Mesenteric fat pad (tissue), 1 donor: ENCODE results near the gene SLC29A1. TPM values are rescaled to one million over a fixed set of nuclear protein-coding genes. Genes with fewer than 3 reads are reported as not detected.
"Not testable (repeated sequence)": the region's sequence is repeated elsewhere in the genome, so short reads cannot be mapped to it uniquely, and the experiment has no call there.

Experiments used
- DNase-seq: peaks from one replicate; pipeline ENCODE4 v3.0.0-alpha.2; 2020; ENCODE audit warnings: low spot score
- total RNA-seq: library from RNA; stranded (reverse); fragmentation: NEBNext Ultra II Directional; extraction: Animal tissue kit (Norgen Biotek cat#: 25700); gene quantifications from one replicate; pipeline ENCODE4 v1.2.1, GENCODE V29; 2021
- donor health status: DM: yes; HTN: yes; CAD: no.

Gene SLC29A1
- total RNA-seq, 1 donor from 2014 or later: 205 TPM

DNA sequence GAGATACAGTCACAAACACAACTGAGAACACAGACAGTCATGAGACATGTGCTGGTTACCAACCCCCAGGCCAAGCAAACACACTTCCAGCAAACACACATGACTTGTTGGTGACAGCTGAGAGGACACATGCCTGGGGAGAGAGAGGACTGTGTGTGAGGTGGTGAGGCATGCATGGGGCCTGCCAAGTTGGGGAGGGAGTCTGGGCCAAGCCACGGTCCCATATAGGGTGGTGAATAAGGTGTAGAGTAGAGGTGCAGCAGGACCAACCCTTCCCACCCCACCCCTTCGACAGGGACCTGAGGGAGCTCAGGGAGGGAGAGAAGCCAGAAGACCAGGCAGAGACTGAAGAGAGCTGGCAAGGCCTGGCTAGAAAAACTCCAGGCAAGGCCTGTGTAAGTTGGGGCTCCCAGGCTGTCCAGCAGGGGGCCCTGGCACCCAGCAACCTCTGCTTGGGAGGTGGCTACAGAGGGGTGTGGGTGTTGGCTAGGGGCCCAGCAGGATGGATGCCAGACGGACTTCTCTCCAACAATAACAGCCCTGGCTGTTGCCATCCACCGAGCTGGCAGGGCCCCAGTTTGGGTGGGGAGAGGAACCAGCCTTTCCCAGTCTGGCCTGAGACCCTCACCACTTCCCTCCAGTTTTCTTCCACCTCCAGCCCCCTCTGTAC is 2.0 kb upstream of the SLC29A1 start:
- peak; percentile 96 for DNase-seq

DNA sequence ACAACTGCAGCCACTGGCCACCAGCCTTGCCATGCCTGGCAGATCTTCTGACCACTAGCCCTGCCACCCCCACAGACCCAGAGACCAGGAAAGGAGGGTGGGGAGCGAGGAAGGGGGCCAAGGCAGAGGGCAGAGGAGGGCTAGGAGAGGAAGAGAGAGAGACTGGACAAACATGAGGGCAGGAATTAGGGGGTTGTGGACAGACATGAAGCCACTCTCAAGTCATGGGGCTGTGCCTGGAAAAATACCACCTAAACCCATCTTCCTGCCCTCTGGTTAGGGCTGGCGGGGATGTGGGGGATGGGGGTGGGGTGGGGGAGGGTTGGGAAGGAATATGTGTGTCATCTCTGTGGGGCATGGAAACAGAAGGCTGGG is 1.4 kb upstream of the SLC29A1 start:
- no peak for DNase-seq

DNA sequence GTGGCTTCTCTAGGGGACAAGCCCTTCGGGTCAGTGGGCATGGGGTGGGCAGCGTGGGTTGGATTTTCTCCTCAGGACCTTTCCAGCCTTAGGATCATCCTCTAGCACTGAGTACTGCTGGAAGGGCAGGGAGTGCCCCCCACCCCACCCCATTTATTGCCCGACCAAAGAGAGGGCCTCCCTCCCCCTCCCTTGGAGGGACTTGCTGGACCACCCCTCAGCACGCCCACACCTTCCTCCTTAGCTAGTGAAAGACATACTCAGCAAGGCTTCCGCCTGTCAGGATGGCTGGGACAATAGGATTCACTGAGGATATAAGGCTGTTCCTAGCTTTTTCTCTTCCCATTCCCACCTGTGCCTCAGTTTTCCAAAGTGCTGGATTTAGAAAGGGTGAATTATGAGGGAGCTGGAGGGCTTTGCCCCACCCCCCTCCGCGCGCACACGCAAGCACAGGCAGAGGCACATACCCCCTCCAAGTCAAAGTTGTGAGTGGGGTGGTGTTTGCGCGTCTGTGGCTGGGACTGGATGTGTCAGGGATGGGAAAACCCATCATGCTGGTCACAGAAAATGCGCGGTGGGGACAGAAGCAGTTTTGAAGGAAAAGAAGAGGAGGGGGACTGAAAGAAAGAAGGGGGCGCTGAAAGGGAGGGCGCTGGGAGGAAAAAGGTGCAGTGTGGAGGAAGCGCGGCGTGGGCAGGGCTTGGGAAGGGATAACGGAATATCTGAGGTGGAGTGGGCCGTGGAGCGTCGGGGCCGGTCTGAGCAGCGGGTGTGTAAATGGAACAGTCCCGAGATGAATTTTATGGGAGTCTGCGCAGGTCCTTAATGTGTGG is 693 bp upstream of the SLC29A1 start:
- no peak for DNase-seq

DNA sequence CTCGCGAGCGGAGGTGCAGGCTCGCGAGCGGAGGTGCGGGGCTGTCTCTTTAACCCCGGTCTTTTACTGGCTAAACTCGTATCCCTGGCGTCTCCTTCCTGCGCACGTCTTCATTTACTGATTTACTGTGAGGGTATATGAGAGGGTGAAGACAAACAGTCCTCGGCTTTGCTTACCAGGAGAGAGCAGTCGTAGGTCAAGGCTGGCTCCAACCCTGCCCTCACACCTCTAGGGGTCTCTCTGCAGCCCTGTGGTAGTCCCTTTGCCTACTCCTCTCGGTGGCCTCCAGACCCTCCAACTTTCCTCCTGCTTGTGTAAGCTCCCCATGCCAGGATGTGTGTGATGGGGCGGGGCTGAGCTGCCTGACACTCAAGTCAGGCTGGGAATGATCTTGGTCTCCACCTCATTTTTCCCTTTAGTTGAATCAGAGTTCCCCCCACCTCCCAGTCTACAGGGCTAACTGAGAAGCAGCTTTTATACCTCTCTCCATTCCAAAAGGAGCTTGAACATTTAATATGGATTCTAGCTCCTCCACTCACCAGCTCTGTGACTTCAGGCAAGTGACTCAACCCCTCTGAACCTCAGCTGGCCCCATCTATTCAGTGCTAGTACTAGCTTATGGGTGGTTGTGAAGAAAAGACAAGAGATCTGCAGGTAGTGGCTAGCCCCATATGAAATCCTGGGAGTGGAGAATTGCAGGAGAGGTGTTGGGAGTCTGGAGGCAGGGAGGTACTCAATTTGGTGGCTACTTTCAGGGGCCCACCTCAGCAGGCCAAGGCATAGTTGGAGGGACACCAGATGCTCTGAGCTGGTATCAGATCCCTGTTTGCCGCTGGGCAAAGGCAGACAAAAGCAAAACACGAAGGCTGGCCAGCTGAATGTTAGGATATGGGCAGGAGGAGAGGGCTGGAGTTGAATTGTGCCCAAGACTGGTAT is 902 bp downstream of the SLC29A1 start:
- DNase-seq: no peak

DNA sequence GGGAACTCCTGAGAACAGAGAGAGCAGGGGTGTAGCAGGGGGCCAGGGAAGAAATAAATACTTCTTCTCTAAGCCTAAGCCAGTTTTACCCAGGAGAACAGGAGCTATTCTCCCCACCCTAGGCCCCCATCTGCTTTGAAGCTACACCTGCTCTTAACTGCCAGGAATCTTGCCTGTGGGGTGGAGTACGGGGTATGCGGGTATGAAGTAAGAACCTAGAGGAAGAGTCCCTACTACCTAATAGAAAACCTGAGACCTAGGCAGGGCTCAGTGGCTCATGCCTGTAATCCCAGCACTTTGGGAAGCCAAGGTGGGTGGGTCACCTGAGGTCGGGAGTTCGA is 1.5 kb downstream of the SLC29A1 start:
- no peak for DNase-seq

DNA sequence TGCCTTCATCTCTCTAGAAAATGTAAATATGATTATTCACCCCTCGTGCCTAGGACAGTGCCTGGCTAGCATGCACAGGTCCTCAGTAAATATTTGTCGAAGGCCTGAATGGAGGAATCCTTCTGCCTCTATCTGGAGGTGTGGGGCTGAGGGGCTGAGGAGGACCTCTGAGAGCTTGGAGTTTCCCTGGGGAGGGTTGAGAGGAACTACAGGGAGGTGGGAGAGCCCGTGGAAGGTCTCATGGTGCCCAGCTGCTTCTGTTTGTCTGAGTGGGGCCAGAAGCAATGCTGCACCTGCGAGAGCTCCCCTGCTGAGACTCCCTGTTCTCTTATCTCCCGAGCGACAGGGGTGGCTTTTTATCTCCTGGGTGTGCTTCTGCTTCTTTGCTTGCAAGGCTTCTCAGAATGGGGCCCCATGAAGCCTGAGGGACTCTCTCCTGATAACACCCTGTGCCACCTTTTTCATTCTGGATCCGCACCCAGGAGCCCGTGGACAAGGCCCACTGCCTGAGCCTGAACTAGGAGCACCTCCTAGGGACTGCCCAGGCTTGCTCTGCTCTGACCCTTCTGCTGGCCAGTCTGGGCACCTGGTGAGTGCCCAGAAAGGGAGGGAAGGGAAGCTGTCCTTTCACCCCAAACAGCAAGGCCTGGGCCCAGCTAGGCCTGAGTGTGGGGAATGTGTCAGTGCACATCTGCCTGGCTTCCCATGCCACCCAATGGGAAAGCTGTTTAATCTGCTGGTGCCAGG is 2.4 kb downstream of the SLC29A1 start:
- DNase-seq: no peak

DNA sequence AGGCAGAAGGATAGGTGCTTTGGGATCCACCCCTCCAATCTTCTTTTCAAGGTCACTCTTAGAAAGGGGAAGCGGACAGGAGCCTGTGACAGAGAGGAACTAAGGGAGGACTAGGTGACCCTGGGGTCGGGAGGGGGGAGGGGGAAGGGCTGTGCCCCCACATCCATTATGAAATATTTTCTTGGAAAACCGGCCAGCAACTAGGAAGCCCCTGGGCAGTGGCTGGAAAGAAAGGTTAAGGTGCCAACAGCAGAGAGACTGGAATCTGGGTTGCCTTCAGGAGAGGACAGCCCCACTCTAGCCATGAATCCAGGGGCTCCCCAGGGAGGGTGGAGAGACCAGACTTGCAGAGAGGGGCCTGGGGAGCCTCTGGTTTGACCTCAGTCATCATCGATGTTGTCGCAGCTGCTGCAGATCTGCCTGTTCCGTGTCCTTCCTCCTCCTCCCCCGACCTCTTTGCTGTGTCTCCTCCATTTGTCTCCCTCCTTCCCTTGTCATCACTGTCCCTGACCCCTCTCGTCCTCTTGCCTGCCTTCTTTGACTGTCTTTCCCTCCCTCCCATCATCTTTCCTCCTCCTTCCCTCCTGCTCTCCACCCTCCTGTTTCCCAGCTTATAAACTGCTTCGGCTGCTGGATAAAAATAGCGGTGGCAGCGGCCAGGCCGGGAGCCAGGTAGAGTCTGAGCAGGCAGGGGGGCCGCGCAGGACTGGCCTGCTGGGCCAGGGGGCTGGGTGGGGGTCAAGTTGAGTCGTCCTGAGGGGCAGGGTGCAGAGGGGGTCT is 3.2 kb downstream of the SLC29A1 start:
- no peak for DNase-seq

DNA sequence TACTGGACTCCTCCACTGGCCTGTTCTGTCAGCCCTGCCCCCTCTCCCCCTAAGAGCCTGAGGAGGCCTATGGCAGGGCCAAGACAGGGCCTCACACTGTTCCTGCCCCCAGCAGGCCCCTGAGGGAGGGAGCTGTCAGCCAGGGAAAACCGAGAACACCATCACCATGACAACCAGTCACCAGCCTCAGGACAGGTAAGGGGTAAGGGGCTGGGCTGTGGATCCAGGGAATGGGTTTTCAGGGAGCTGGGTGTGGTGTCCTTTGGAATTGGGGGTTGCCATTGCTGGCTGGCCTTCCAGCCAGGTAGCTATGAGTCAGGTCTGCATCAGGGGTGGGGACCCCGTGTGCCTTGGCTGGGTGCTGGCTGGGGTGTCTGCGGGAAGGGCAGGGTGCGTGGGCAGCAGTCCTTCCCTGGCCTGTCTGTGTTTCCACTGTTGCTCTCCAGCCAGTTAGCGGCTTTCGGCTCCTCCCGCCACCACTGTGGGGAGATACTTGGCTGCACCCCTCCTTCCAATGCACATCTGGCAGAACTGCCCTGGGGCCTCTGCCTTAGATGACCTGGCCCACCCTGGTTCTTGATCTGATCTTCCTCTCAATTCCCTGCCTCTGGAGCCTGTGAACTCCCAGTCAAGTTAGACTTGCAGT is 3.9 kb downstream of the SLC29A1 start:
- DNase-seq: no peak

DNA sequence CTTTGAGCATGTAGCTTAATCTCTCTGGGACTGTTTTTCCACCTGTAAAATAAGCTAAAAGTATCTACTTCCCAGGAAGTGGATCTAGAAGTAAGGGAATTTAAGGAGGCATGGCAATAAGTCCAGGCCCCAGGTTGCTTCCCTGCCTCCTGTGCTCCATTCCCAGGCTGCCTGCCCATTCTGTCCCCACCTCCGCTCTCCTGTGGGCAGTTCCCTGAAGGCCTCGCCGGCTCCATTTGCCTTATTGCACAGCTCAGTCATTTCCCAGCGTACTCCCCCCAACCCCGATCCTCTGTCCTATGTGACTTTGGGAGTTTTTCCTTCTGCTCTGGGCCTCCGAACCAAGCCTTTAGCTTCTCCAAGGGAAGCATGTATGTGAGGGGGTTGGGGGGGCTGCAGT is 4.6 kb downstream of the SLC29A1 start:
- DNase-seq: no peak

DNA sequence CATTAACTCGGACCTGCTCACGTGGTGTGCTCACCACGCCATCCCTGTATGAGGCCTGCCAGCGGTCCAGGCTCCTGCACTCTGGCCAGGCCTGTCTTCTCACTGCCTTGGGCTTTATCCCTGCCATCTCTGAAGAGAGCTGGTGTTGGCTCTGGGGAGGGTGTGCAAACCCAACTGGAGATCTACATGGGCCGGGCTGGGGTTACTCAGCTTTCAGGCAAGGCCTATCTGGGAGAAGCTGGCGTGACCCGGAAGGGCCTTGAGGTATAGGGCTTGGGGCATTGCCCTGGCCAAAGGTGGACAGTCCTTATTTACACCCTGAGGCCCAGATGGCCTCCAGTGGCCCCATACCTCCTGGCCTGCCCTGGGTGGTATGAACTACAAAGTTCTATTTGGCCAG is 5.0 kb downstream of the SLC29A1 start:
- DNase-seq: no peak

DNA sequence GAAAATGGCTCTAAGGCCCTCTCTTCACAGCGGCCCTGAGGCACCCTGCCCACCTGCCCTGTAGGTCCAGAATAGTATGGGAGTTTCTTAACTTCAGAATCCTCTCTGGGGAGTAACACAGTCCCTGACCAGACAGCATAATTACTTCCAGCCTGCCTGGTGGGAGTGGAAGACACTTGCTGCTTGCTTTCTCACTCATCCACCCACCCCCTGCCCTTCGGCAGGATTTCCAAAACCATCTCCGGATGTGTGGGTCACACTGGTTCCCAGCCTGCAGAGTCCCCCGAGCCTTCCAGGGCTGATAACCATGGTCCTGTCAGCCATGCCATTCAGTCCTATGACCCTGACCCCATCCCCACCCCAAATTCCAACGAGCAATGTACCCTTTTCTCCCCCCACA is 5.4 kb downstream of the SLC29A1 start:
- DNase-seq: no peak

DNA sequence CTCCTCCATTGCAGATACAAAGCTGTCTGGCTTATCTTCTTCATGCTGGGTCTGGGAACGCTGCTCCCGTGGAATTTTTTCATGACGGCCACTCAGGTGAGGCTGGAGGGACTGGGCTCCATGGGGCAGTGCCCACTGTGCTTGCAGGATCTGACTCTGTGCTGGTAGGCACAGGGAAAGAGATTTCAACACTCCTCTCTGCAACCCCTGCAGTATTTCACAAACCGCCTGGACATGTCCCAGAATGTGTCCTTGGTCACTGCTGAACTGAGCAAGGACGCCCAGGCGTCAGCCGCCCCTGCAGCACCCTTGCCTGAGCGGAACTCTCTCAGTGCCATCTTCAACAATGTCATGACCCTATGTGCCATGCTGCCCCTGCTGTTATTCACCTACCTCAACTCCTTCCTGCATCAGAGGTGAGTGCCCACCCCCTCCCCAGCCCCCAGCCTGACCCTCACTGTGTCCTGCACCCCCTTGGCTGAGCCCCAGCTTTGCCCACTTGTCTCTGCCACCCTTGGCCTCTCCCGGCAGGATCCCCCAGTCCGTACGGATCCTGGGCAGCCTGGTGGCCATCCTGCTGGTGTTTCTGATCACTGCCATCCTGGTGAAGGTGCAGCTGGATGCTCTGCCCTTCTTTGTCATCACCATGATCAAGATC is 6.1 kb downstream of the SLC29A1 start:
- no peak for DNase-seq

DNA sequence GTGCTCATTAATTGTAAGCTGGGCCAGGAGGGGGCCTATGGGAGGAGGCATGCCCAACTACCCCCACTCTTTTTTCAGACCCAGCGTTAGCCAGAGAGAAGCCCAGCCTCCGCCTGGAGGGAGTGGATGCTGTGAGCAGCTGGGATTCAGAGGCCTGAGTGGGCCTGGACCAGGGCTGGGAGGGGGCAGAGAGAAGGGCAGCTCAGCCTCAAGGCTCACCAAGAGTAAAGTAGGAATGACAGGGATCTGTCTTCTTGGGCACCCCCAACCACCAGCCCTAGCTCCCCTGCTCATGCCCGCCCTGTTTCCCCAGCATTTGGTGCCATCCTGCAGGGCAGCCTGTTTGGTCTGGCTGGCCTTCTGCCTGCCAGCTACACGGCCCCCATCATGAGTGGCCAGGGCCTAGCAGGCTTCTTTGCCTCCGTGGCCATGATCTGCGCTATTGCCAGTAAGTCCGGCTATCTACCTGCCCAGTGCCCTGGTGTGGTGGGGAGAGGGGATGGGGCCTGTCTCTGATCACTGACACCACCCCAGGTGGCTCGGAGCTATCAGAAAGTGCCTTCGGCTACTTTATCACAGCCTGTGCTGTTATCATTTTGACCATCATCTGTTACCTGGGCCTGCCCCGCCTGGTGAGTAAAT is 6.8 kb downstream of the SLC29A1 start:
- DNase-seq: no peak

DNA sequence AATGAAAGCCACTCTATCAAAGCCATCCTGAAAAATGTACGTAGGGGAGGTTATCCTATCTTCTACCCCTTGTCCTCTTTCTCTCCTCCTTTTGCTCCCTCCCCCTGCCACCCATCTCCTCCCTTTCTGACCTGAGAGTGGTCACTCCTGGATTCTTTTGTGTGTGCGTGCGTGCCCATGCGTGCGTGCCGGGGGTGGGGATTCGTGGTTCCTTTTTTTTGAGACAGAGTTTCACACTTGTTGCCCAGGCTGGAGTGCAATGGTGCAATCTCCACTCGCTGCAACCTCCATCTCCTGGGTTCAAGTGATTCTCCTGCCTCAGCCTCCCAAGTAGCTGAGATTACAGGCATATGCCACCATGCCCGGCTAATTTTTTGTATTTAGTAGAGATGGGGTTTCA is 8.0 kb downstream of the SLC29A1 start:
- not testable (repeated sequence) for DNase-seq

DNA sequence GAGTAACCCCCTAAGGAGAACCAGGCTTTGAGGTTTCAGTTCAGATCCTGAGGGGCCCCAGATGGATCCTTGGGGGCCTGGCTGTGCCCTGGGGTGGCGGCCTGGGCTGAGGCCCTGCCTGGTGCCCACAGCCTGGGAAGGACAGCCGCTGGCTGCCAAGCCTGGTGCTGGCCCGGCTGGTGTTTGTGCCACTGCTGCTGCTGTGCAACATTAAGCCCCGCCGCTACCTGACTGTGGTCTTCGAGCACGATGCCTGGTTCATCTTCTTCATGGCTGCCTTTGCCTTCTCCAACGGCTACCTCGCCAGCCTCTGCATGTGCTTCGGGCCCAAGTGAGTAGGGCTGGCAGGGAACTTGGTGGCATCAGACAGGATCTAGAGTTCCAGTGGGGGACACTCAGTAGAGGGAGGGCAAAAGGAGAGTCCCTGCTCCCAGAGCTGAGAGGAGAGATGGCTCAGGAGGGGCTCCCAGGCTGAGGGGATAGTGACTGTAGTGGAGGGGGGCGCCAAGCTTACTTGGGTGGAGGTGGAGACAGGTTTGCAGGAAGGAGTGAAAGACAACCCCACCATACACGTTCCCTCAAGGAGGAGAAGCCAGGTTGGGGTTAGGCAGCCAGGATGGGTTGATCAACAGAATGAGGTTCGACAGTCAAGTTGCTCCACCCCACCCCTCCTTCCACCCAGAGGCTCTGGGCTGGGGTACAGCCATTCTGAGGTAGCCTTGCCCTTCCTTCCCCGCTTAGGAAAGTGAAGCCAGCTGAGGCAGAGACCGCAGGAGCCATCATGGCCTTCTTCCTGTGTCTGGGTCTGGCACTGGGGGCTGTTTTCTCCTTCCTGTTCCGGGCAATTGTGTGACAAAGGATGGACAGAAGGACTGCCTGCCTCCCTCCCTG is 9.5 kb downstream of the SLC29A1 start:
- no peak for DNase-seq

DNA sequence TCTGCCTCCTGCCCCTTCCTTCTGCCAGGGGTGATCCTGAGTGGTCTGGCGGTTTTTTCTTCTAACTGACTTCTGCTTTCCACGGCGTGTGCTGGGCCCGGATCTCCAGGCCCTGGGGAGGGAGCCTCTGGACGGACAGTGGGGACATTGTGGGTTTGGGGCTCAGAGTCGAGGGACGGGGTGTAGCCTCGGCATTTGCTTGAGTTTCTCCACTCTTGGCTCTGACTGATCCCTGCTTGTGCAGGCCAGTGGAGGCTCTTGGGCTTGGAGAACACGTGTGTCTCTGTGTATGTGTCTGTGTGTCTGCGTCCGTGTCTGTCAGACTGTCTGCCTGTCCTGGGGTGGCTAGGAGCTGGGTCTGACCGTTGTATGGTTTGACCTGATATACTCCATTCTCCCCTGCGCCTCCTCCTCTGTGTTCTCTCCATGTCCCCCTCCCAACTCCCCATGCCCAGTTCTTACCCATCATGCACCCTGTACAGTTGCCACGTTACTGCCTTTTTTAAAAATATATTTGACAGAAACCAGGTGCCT is 10.2 kb downstream of the SLC29A1 start:
- no peak for DNase-seq
